Fibroblast of mammary gland (primary cell): ENCODE results near the gene BGN.
A peak's percentile ranks its signal among the peaks of the same experiment; 100 is the strongest.

Experiments used
- DNase-seq: peaks from one replicate; pipeline ENCODE4 v3.0.0-alpha.2; 2010; ENCODE audit warnings: low read depth
- H3K4me3 ChIP-seq: 2 replicates; pipeline ENCODE4 v1.5.1; 2011; ENCODE audit warnings: low read depth, mild to moderate bottlenecking, low read length, moderate library complexity; ENCODE audit not compliant: control insufficient read depth
- TF ChIP-seq, protein P1 (sequence below): conservative IDR thresholded peaks from 2 replicates; pipeline ENCODE4 v1.5.1; 2011; ENCODE audit warnings: low read depth, low read length, inconsistent platforms; ENCODE audit not compliant: control insufficient read depth, insufficient read depth

The BGN gene

DNA sequence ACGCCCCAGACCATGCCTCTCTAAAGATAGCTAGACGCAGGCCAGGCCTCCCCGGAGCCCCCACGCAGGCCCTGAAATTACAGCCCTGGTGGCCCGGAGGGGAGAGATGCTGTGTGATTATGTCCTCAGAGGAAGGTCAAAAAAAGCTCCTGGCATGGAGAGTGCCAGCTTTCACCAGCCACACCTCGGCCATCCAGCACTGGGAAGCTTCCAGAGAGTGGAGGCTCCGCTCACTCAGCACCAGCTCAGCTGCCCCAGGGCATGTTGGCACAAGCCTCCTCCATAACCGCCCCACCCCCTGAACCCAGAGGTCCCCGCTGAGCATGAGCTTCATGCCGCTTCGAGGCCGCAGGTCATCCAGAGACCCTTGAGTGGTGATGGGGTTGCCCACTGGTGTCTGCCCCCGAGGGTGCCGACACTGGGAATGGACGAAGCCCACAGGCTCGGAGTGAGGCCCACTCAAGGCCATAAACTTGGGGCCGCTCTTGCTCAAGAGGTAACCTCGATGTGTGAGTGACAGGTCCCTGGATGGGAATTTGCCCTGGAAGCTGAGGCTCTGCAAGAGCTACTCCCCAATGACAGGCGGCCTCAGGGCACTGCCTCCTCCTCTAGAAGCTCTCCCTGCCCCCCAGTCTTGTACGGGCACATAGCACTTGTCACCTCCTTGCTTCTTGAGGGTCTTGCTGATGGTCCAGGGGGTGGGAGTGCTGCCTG lies 4.4 kb upstream of the BGN start:
- TF ChIP-seq, protein P1, sequence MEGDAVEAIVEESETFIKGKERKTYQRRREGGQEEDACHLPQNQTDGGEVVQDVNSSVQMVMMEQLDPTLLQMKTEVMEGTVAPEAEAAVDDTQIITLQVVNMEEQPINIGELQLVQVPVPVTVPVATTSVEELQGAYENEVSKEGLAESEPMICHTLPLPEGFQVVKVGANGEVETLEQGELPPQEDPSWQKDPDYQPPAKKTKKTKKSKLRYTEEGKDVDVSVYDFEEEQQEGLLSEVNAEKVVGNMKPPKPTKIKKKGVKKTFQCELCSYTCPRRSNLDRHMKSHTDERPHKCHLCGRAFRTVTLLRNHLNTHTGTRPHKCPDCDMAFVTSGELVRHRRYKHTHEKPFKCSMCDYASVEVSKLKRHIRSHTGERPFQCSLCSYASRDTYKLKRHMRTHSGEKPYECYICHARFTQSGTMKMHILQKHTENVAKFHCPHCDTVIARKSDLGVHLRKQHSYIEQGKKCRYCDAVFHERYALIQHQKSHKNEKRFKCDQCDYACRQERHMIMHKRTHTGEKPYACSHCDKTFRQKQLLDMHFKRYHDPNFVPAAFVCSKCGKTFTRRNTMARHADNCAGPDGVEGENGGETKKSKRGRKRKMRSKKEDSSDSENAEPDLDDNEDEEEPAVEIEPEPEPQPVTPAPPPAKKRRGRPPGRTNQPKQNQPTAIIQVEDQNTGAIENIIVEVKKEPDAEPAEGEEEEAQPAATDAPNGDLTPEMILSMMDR, result no peak
- H3K4me3 ChIP-seq, result no peak overlapping the region
- no peak for DNase-seq

DNA sequence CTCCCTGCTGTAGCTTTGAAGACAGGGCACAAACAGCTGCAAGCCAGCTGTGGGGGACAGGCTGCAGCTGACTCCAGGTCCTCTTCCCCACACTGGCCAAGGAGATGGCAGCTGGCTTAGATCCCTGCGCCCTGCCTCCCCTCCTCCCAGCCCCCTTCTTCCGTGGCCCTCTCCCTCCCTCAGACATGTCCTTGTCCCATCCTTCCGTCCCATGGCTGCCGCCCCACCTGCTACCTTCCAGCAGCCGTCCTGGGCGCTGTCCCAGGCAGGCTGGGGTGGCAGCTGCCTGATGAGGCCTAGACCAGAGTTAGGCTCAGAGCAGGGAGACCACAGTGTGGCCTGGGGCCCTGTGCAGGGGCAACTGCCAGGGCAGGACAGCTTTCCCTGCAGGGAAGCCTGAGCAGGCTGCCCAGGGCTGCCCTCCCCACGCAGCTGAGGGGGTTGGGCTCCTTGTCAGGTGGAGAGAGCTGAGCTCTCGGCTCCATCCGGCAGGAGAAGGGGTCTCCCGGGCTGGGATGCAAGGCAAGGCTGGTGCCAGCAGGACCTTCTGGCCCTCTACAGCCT lies 3.3 kb upstream of the BGN start:
- no peak overlapping the region for H3K4me3 ChIP-seq
- TF ChIP-seq, protein P1, result no peak
- DNase-seq, result no peak

DNA sequence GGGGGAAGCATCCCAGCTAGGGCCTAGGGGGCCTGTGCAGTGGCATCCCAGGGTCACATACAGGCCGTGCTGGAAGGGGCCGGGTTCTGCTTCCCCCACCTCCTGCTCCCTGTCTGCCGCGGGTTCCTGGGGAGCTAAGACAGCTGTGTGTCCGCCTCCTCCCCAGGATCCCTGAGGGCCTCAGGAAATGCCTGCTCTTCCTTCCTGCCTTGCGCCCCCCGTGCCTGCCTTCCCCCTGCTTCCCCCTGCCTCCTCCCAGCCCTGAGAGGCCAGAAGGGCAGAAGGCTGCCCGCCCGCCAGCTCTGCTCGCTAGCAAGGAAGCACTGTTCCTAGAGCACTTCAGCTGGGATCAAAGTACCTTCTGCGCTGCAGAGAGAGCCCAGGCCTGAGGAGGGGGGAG lies 2.9 kb upstream of the BGN start:
- TF ChIP-seq, protein P1, result no peak
- no peak for DNase-seq
- no peak overlapping the region for H3K4me3 ChIP-seq

DNA sequence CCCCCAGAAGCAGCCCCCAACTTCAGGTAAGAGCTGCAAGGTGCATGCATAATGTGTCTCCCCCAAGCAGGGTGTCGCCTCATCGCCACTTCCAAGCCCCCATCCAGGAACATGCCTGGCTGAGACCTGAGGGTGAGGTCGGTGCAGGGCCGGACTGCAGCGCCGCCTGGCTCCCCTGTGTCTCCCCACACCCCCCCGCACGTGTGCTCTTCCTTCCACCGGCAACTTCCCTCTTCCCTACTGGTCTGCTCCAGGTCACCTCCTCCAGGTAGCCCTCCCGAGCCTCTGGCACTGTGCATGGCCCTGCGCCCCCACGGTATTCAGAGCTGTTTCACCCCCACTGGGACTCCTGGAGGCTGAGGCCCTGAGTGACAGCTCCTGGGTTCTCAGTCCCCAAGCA lies 2.2 kb upstream of the BGN start:
- no peak overlapping the region for H3K4me3 ChIP-seq
- no peak for DNase-seq
- TF ChIP-seq, protein P1, result no peak

DNA sequence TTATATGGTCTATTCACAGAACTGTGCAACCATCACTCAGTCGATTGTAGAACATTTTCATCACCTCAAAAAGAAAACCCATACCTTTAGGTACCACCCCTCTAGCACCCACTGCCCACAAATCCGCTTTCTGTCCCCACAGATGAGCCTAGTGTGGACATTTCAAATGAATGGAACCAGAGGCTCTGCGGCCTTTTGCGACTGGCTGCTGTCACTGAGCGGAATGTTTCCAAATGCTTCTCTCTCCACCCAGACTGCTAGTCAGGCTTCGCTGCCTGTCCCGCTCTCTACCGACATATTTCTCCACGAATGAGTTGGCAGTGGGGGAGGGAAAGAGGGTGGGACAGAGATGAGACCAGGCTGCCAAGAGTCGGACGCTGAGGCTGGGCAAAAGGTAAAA lies 1.7 kb upstream of the BGN start:
- no peak overlapping the region for H3K4me3 ChIP-seq
- TF ChIP-seq, protein P1, result no peak
- DNase-seq, result no peak

DNA sequence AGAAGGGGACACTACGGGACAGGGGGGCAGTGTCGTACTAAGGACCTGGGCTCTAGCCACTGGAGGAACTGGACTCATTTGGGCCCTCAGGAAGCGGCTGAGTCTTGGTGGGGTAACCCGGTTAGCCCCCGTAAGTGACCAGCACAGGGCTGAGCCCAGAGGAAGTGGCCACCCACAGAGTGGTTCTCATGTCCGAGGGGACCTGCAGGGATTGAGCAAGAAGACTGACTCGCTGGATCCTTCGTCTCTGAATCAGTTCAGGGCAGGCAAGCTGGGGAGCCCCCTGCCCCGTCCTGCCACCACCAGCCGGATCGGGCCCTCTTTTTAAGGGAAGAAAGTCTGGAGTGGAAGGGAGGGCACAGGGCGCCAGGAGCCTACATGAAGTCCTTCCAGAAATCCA lies 719 bp upstream of the BGN start:
- H3K4me3 ChIP-seq, result no peak overlapping the region
- TF ChIP-seq, protein P1, result no peak
- peak; percentile 41 for DNase-seq
